Left lobe of liver (tissue), 2 donors: ENCODE measurements around the gene VAT1. TPM values are rescaled to one million over a fixed set of nuclear protein-coding genes. Genes with fewer than 3 reads are reported as not detected.

Source experiments
- ATAC-seq: fragments of 200-7000 bp; cut with Tn5 transposase; one replicate; pipeline ENCODE4 v1.9.1; 2020; ENCODE audit warnings: mild to moderate bottlenecking, moderate library complexity
- DNase-seq: peaks from one replicate; pipeline ENCODE4 v3.0.0-alpha.2; 2020; ENCODE audit warnings: low spot score
- total RNA-seq: library from RNA; stranded (reverse); gene quantifications from one replicate; pipeline ENCODE4 v1.2.1, GENCODE V29; 2021
- donor health status: DM: no; HTN: no; CAD: no; lungs with moderate emphysema.
- donor health status: DM: no; HTN: yes; CAD: no.

The VAT1 gene
- total RNA-seq, 1 donor from 2014 or later: 41.5 TPM

- ATAC-seq (no peak), DNase-seq (no peak)
Observed at GRCh38 chr17:43027091-43028032, 5.2 kb upstream of the VAT1 start.

- DNase-seq (no peak), ATAC-seq (no peak)
Observed at GRCh38 chr17:43026595-43026994, 4.4 kb upstream of the VAT1 start.

GRCh38 chr17:43025766-43026537 lies 3.8 kb upstream of the VAT1 start:
- no peak for ATAC-seq
- no peak for DNase-seq

DNA sequence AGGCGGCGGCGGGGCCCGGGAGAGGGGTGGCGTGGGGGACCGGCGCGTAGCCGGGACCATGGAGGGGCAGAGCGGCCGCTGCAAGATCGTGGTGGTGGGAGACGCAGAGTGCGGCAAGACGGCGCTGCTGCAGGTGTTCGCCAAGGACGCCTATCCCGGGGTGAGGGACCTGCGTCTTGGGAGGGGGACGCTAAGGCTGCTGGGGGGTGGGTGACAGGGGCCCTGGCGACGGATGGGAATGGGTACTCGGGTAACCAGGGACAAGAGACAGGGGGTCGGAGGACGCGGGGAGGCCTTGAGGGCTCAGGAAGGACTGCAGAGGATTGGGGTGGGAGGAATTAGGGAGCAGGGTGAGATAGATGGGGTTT lies 3.1 kb upstream of the VAT1 start:
- ATAC-seq (no peak), DNase-seq (no peak)

- peak; percentile 81 for ATAC-seq
- DNase-seq: peak; percentile 90
Observed at GRCh38 chr17:43024407-43025289, 2.5 kb upstream of the VAT1 start, which contains the start of gene RND2. TSS of gene RND2 (plus strand) at chr17:43025231. CDS start at chr17:43025348, 117 bp downstream.

DNA sequence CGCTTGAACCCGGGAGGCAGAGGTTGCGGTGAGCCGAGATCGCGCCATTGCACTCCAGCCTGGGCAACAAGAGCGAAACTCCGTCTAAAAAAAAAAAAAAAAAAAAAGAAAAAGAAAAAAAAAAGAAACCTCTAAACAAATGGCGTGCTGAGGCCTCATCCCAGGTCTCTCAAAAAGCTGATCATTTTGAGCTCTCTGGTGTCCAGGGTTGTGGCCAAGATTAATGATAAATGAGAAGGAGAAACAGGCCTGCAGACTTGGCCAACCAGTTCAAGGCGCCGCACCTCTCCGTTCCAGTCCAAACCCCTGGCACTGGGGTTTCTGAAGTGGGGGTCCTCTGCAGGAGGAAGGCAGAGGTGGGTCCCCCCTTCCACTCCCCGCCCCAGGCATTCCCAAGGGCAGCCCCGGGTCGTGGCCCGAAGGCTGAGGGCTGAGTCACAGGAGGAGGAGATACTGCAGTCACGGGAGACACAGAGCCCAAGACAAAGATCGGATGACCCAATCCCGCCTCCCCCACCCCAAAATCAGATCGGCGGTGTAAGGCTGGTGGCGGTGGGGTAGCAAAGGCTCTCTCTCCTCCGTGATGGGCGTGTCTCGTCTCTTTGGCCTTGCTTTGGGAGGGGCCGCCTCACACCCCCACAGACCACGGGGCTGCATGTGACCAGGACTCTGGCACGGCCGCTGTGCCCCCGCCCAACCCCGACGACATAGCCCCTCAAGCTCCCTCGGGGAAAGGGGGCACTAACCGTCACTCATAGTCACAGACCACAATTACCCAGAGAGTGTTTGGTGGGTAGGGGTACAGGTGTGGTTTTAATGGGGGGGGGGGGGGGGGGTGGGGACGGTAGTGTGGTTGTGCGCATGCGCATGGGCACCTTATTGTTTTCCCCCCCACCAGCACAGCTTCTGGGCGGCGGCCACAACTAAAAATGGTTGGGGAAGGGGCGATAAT lies 1.1 kb downstream of the VAT1 start:
- ATAC-seq (peak; percentile 1), DNase-seq (peak; percentile 62)

- DNase-seq: no peak
- ATAC-seq: no peak
Observed at GRCh38 chr17:43020030-43020621, 2.1 kb downstream of the VAT1 start.

GRCh38 chr17:43019418-43019817 lies 2.8 kb downstream of the VAT1 start:
- ATAC-seq (no peak), DNase-seq (no peak)

- DNase-seq (no peak), ATAC-seq (no peak)
Observed at GRCh38 chr17:43018932-43019331, 3.3 kb downstream of the VAT1 start.

GRCh38 chr17:43018008-43018853 lies 4.0 kb downstream of the VAT1 start:
- no peak for ATAC-seq
- no peak for DNase-seq

DNA sequence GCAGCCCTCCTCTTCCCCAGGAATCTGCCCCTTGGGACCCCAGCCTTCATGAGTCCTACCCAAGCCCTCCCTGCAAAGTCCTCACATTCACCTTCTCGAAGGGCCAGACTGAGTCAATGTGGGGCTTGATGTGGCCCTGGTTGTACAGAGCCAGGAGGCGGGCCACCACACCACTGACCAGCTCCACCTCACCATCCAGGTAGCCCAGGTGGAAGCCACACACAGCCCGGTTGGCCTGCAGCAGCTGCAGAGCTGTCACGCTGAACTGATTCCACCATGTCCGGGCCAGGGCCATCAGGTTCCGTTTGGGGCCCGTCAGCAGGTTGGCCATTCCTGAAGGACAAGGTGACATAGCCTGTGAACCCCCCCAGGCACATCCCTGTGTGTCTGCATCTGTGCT lies 6.0 kb downstream of the VAT1 start:
- ATAC-seq: no peak
- no peak for DNase-seq

DNA sequence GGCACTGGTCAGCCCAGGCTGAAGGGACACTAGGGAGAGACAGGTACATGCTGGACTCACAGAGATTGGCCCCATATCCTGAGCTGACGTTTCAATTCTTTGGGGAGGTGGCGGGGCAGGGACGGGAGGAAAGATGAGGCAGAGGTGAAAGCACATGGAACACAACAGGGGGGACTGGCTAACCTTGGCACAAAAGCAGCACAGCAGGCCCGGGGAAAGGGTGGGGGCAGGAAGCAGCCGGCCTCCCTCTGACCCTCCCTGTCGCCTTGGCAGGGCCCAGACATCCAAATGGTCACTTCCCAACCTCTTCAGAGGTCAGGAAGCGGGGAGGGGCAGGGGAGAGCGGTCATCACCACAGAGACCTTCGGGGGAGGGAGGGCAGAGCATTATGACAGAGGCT lies 6.6 kb downstream of the VAT1 start:
- ATAC-seq (peak; percentile 54), DNase-seq (no peak)

DNA sequence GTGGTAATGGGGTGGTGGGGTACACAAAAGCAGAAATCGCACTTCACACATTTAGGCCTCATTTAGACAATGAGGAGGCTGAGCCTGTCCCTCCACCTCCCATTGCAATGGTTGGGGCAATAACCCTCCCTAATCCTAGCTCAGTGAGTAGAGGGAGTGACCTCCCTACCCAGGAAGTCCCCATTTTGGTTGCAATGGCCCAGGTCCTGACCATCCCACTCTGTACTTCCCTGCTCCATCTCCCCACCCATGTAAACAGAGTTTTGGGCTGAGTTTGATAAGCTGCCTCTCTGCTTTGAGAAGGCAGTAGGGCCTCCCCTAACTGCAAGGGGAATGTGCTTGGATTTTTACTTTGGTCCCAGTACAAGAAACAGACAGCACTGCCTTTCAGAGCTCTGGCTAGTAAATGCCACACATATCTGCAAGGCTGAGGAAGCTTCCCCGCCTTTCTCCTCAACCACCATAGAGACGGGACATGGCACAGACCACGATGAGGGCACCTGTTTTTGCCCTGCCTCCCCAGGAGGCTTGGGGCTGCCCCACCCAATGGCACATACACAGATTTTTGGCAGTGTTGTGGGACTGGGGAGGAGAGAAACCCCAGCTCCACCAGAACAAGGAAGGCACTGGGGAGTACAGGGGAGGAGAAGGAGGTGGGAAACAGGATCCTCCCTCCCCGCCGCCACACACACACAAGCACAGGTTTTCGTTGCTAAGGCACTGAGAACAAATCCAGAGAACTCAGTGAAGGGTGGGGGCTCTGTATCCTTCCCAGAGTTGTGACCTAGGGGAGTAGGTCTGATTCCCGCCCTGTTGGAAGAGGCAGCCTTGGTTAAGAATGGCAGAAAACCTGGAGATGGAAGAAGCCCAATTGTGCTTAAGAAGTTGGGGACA lies 7.3 kb downstream of the VAT1 start:
- no peak for ATAC-seq
- DNase-seq: no peak

DNA sequence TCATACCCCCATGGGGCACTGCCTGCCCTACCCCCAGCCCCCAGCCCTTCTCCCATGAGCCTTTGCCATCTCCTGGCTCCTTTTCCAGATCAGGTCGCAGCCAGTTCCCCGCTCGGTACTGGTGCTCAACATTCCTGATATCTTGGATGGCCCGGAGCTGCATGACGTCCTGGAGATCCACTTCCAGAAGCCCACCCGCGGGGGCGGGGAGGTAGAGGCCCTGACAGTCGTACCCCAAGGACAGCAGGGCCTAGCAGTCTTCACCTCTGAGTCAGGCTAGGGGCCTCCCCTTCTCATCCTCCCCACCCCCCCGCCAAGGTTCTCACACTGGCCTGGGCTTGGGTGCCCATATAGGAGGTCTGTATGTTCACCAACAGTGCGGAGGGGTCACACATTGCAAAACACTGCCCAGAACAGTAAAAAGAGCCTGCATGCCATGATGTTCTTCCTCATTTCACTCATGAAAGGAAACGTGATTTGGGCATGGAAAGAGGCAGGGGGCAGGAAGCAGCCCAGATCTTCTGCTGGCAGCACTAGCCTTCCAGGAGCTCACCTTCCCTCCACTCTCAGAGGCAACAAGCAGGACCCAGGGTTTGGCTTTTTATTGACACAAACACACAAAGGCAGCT lies 8.1 kb downstream of the VAT1 start:
- DNase-seq: no peak

DNA sequence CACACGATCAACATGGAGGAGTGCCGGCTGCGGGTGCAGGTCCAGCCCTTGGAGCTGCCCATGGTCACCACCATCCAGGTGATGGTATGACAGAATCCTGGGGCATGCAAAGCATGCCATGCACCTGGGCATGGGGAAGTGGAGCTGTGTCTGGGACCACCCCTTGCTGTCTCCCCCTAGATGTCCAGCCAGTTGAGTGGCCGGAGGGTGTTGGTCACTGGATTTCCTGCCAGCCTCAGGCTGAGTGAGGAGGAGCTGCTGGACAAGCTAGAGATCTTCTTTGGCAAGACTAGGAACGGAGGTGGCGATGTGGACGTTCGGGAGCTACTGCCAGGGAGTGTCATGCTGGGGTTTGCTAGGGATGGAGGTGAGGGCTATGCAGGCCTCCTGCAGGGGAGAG lies 8.9 kb downstream of the VAT1 start:
- ATAC-seq (no peak), DNase-seq (no peak)

More for the DNA sequence above, 8.1 kb downstream of the VAT1 start:
- no peak for ATAC-seq

DNA sequence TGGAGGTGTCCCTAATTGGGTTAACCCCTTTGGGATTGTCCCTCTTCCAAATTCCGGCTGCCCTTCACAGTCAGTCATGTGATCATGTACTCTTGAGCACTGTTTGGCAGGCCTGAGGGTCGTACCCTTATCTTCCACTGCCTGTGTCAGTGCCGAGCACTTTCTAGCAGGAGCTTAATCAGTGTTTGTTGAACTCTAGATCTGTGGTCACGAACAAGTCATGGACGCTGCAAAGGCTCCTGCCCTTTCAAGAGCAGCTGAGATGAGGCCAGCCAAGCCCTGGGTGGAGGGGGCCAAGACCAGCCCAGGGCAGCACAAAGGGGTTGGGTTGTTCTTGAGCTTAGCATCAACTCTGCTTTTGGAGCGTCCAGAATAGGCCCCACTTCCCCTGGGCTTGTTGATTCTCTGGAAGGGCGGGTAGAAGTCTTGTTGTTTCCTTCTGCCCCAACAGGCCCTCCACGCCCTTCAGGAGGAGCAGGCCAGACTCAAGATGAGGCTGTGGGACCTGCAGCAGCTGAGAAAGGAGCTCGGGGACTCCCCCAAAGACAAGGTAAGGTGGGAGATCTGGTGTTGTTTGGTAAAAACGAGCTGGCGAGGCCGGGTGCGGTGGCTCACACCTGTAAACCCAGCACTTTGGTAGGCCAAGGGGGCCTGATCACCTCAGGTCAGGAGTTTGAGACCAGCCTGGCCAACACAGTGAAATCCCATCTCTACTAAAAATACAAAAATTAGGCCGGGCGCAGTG lies 10.3 kb downstream of the VAT1 start:
- ATAC-seq (no peak), DNase-seq (no peak)
